Right lobe of liver (tissue), 6 donors: ENCODE results near the gene POLR2H. TPM values are rescaled to one million over a fixed set of nuclear protein-coding genes. Genes with fewer than 3 reads are reported as not detected.
A peak's percentile ranks its signal among the peaks of the same experiment; 100 is the strongest.

Source experiments
- ATAC-seq, 4 donors: fragments of 200-7000 bp; cut with Tn5 transposase; one replicate each; pipeline ENCODE4 v1.9.1; 2020; ENCODE audit warnings: mild to moderate bottlenecking in 4 of 4, moderate library complexity in 4 of 4
- DNase-seq, 3 donors: peaks; one replicate each; pipeline ENCODE4 v3.0.0-alpha.2; 2020
- H3K27ac ChIP-seq, 3 donors: fragments of 200-600 bp; one replicate each; pipeline ENCODE4 v1.8.0; 2022
- H3K27me3 ChIP-seq, 2 donors: fragments of 200-600 bp; one replicate each; pipeline ENCODE4 v1.8.0; 2022
- H3K36me3 ChIP-seq, 4 donors: fragments of 200-600 bp; sonication (generic) in 1 of 4; one replicate each; pipeline versions ENCODE4 v1.5.1 to v1.8.0; 2017 to 2022; ENCODE audit warnings: control low read depth in 1 of 4
- H3K4me1 ChIP-seq, 4 donors: fragments of 200-600 bp; sonication (generic) in 1 of 4; one replicate each; pipeline versions ENCODE4 v1.5.1 to v1.8.0; 2017 to 2022; ENCODE audit warnings: control low read depth in 1 of 4
- H3K4me3 ChIP-seq, 3 donors: fragments of 200-600 bp; one replicate each; pipeline ENCODE4 v1.8.0; 2022
- H3K9me3 ChIP-seq, 4 donors: fragments of 200-600 bp; sonication (generic) in 1 of 4; one replicate each; pipeline versions ENCODE4 v1.5.1 to v1.8.0; 2017 to 2022; ENCODE audit warnings: control low read depth in 1 of 4
- POLR2A ChIP-seq: fragments of 450-650 bp; IDR thresholded peaks from one replicate; pipeline ENCODE4 v1.6.1; 2017; ENCODE audit warnings: antibody characterized with exemption, mild to moderate bottlenecking
- WGBS: methylation state at CpG from one replicate; pipeline ENCODE4 v1.1.6; 2018; ENCODE audit warnings: low coverage, low lambda C conversion rate; ENCODE audit not compliant: insufficient coverage; ENCODE audit errors: missing lambda C conversion rate; 5-methylcytosine and 5-hydroxymethylcytosine counted together
- intact Hi-C, 2 donors: fragments of 100-400 bp; cut with DNase I; formaldehyde crosslinking; loops; one replicate each; pipeline versions ENCODE4 v1.11.2 to v1.14.1; 2022
- total RNA-seq, 6 experiments: library from RNA; depleted of rRNA in 2 of 6; stranded (reverse); fragments of >200 nt in 2 of 6; fragmentation: NEBNext Ultra II Directional in 3 of 6; extraction: Animal tissue kit (Norgen Biotek cat#: 25700) in 3 of 6; gene quantifications; one replicate each; pipeline versions ENCODE4 v1.1.0 to v1.2.4, GENCODE V29; 2016 to 2023
- TF ChIP-seq, protein P1 (sequence below), 4 donors: fragments of 200-600 bp in 3 of 4; fragments of 450-650 bp in 1 of 4; IDR thresholded peaks; one replicate each; pipeline versions ENCODE4 v1.5.1 to v1.8.0; 2016 to 2022; ENCODE audit warnings: antibody characterized with exemption in 4 of 4, mild to moderate bottlenecking in 2 of 4
- donor health status: DM: no; HTN: yes; CAD: no.
- donor health status: DM: no; HTN: no; CAD: no.
- donor health status: DM: no; HTN: no; CAD: no.
- donor health status: DM: no; HTN: yes; CAD: no.
- donor health status: DM: no; HTN: yes; CAD: no.

POLR2H gene
- total RNA-seq, 6 experiments from 2014 or later = 27.4 to 65.7 (median 35.3) TPM

DNA sequence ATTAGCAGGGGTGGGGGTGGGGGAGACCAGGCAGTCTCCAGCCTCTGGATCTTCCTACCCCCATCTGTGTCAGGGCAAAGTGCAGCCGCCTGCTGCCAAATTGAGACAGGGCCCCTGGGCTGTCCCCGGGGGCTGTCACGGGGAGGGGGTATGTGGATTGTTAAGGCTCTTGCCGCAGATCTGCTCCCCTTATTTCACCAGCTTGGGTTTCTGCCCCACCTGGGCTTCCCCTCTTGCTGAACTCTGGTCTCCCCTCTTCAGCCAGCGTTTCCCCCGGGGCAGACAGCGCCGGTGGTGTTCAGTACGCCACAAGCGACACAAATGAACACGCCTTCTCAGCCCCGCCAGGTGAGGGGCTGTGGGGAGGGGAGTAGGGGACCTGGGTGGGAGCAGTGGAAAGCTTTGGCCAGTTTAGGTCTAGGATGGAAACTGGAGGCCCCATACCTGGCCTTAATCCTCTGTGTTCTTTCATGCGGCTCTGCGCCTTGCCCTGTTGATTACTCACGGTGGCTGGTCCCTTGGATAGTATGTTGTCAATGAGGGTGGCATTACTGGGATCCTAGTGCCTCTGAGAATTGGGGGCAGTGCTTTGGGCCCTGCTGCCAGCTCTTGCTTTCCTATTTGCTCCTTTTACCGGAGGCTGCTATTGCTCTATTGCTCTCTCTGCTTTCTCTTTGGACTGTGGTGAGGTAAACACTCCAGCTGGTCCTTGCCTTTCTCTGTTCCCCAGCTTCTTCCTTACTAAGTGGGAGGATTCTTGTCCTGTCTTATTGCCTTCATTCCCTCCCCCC lies 45.4 kb upstream of the POLR2H start:
- Histone ChIP-seq H3K4me3 (peak overlapping the region; percentile 93 to 98 (median 96)), H3K4me1 (peaks cover 3 to 45% (median 21%) of the 10 kb centered on the region in 4 donors), H3K9me3 (no peaks in the 10 kb centered on the region), H3K27me3 (no peaks in the 10 kb centered on the region), H3K27ac (peak overlapping the region; percentile 78 to 94 (median 84)), H3K36me3 (peaks cover 0 to 23% (median 12%) of the 10 kb centered on the region in 4 donors)
- DNase-seq (peak; percentile 56 to 78 (median 75)), ATAC-seq (peak; percentile 19 to 42 (median 34))
- TF ChIP-seq POLR2A = no peak
- TF ChIP-seq, protein P1, sequence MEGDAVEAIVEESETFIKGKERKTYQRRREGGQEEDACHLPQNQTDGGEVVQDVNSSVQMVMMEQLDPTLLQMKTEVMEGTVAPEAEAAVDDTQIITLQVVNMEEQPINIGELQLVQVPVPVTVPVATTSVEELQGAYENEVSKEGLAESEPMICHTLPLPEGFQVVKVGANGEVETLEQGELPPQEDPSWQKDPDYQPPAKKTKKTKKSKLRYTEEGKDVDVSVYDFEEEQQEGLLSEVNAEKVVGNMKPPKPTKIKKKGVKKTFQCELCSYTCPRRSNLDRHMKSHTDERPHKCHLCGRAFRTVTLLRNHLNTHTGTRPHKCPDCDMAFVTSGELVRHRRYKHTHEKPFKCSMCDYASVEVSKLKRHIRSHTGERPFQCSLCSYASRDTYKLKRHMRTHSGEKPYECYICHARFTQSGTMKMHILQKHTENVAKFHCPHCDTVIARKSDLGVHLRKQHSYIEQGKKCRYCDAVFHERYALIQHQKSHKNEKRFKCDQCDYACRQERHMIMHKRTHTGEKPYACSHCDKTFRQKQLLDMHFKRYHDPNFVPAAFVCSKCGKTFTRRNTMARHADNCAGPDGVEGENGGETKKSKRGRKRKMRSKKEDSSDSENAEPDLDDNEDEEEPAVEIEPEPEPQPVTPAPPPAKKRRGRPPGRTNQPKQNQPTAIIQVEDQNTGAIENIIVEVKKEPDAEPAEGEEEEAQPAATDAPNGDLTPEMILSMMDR (IDR thresholded peaks at IDR 0.05) = no peak
- WGBS = 25% methylated on average over 12 of the region's 16 CpGs
- intact Hi-C loops = no loop called here

GRCh38 chr3:184316792-184317191 lies 44.7 kb upstream of the POLR2H start:
- intact Hi-C loops = no loop called here
- Histone ChIP-seq H3K36me3 (peaks cover 6 to 31% (median 16%) of the 10 kb centered on the region in 4 donors), H3K27me3 (no peaks in the 10 kb centered on the region), H3K27ac (peak overlapping the region in 1 of 3 donors; percentile 42), H3K9me3 (no peaks in the 10 kb centered on the region), H3K4me1 (peaks cover 3 to 52% (median 22%) of the 10 kb centered on the region in 4 donors), H3K4me3 (peak overlapping the region; percentile 93 to 98 (median 96))
- ATAC-seq = no peak
- 71% methylated on average over 6 of the region's 7 CpGs for WGBS
- TF ChIP-seq POLR2A = no peak
- TF ChIP-seq, protein P1 (IDR thresholded peaks at IDR 0.05) = no peak
- no peak for DNase-seq

GRCh38 chr3:184317201-184317600 lies 44.3 kb upstream of the POLR2H start:
- 20% methylated on average over 4 of the region's 5 CpGs for WGBS
- no peaks in the 10 kb centered on the region for H3K27me3 ChIP-seq
- intact Hi-C loops = no loop called here
- TF ChIP-seq POLR2A = no peak
- TF ChIP-seq, protein P1 (IDR thresholded peaks at IDR 0.05) = no peak
- ATAC-seq = no peak
- peaks cover 9 to 35% (median 20%) of the 10 kb centered on the region in 4 donors for H3K36me3 ChIP-seq
- DNase-seq = no peak
- peak overlapping the region; percentile 93 to 98 (median 96) for H3K4me3 ChIP-seq
- H3K4me1 ChIP-seq = peaks cover 3 to 56% (median 24%) of the 10 kb centered on the region in 4 donors
- no peaks in the 10 kb centered on the region for H3K9me3 ChIP-seq
- peak overlapping the region in 1 of 3 donors; percentile 42 for H3K27ac ChIP-seq

GRCh38 chr3:184320104-184320445 lies 41.4 kb upstream of the POLR2H start:
- Histone ChIP-seq H3K36me3 (peaks cover 22 to 64% (median 44%) of the 10 kb centered on the region in 4 donors), H3K4me3 (peak overlapping the region; percentile 18 to 46 (median 28)), H3K27me3 (no peaks in the 10 kb centered on the region), H3K4me1 (peaks cover 3 to 67% (median 25%) of the 10 kb centered on the region in 4 donors), H3K9me3 (no peaks in the 10 kb centered on the region), H3K27ac (peak overlapping the region; percentile 34 to 83 (median 58))
- TF ChIP-seq POLR2A = no peak
- TF ChIP-seq, protein P1 (IDR thresholded peaks at IDR 0.05) = no peak
- DNase-seq (peak; percentile 98 to 99 (median 98)), ATAC-seq (peak; percentile 82 to 91 (median 84))
- intact Hi-C loops = no loop called here
- 0% methylated on average over 4 of the region's 4 CpGs for WGBS
